IPS-18a (cell line): ENCODE data around the gene BOC.

Source experiments
- H3K27ac ChIP-seq: one replicate; pipeline ENCODE4 v1.5.1; 2013; ENCODE audit warnings: low read length
- H3K27me3 ChIP-seq: one replicate; pipeline ENCODE4 v1.6.1; 2013; ENCODE audit warnings: mild to moderate bottlenecking, low read length; ENCODE audit not compliant: control insufficient read depth, insufficient read depth
- H3K36me3 ChIP-seq: one replicate; pipeline ENCODE4 v1.6.1; 2013; ENCODE audit warnings: low read depth, low read length; ENCODE audit not compliant: control insufficient read depth
- H3K4me1 ChIP-seq: one replicate; pipeline ENCODE4 v1.6.1; 2013; ENCODE audit warnings: low read depth, low read length; ENCODE audit not compliant: control insufficient read depth
- H3K4me3 ChIP-seq: one replicate; pipeline ENCODE4 v1.5.1; 2013; ENCODE audit warnings: low read length
- H3K9ac ChIP-seq: one replicate; pipeline ENCODE4 v1.6.1; 2013; ENCODE audit warnings: mild to moderate bottlenecking, low read length, moderate library complexity
- H3K9me3 ChIP-seq: one replicate; pipeline ENCODE4 v1.6.1; 2013; ENCODE audit warnings: low read depth, low read length; ENCODE audit not compliant: control insufficient read depth

The BOC gene

DNA sequence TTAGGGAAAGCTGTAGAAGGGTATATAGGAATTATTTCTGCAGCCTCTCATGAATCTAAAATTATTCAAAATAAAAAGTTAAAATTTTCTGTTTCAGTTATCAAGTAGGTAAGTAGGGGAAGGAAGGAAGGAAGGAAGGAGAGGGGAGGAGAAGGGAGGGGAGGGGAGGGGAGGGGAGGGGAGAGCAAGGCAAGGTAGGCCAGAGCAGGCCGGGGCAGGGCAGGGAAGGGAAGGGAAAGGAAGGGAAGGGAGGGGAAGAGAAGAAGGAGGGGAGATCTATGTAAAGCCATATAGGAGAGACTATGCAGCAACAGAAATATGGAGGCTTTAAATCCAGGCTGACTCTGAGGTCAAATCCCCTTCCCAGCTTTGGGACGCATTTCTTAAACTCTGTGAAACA is 38.3 kb upstream of the BOC start:
- Histone ChIP-seq H3K9me3 (no peaks in the 10 kb centered on the region), H3K27me3 (no peaks in the 10 kb centered on the region)

DNA sequence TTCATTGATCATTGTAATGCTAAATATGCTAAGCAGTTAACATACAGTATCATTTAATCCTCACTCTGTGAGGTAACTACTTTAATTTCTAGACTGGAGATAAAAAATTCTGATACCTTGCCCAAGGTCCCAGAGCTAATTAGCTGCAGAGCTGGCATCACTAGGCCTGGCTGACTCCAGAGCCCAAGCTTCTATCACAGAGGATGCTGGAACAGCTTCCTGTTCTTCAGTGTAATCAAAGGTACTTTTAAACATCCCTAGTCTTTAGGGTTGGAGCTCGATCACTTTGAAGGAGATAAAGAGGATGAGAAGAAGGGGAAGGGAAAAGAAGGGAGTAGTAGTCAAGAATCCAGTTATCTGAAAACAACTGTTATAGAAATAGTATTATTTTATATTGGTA is 37.1 kb upstream of the BOC start:
- H3K36me3 ChIP-seq = no peaks in the 10 kb centered on the region
- H3K9me3 ChIP-seq = no peaks in the 10 kb centered on the region
- no peak overlapping the region for H3K4me3 ChIP-seq
- H3K27me3 ChIP-seq = no peaks in the 10 kb centered on the region
- peaks cover 4% of the 10 kb centered on the region for H3K4me1 ChIP-seq
- no peak overlapping the region for H3K27ac ChIP-seq
- no peak overlapping the region for H3K9ac ChIP-seq

More for the DNA sequence above, 38.3 kb upstream of the BOC start:
- H3K27ac ChIP-seq = no peak overlapping the region
- H3K36me3 ChIP-seq = no peaks in the 10 kb centered on the region
- no peak overlapping the region for H3K4me3 ChIP-seq
- H3K4me1 ChIP-seq = peaks cover 4% of the 10 kb centered on the region
- no peak overlapping the region for H3K9ac ChIP-seq

DNA sequence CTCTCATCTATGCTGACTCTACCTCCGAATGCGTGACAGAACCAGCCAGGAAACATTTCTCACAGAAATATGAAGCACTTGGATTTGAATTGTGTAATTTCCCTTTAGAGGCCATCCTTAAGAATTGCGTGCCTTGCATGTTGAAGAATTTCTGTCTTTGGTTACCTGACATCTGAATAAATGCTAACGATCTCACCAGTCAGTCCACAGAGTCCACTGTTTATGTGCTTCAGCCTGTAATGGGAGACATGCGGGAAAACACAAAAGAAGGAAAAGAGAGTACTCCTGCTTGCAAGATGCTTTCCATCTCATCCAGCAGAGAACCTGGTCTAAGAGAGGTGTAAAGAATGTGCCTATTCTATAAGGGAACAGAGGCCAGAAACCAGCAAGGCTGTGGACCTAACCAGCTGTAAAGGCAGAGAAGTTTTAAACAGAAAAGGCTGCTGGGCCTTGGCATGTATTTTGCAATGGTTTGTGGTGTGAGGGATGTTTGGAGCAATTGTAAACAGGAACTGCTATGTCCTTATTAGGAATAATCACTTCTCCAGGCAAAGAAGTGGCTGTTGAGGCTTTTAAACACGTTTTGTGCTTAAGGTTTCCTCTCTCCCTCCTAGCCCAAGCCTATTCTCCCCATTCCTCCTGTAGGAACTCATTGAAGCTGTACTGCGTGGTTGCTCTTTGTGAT is 36.4 kb upstream of the BOC start:
- Histone ChIP-seq H3K36me3 (no peaks in the 10 kb centered on the region), H3K27me3 (no peaks in the 10 kb centered on the region), H3K9me3 (no peaks in the 10 kb centered on the region), H3K9ac (no peak overlapping the region), H3K4me3 (no peak overlapping the region), H3K27ac (no peak overlapping the region), H3K4me1 (peaks cover 4% of the 10 kb centered on the region)

DNA sequence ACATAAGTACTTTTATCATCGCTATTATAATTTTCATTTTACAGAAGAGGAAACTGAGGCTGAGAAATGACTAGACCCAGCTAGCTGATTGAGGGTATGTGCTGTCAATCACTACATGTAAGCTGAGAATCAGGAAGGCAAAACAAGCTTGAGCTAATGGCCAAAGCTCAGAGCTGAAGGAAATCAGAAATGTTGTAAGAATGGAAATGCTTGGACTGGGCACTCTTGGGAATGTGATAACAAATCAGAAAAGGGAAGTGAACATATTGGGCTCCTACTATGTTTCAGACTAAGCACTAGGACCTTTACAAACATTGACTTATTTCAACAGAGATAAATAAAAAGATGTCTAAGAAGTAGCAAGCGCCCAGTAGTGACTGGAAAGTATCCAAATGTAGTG is 33.8 kb upstream of the BOC start:
- Histone ChIP-seq H3K4me1 (peaks cover 13% of the 10 kb centered on the region), H3K36me3 (no peaks in the 10 kb centered on the region), H3K9me3 (no peaks in the 10 kb centered on the region), H3K27me3 (no peaks in the 10 kb centered on the region), H3K27ac (no peak overlapping the region), H3K4me3 (no peak overlapping the region), H3K9ac (no peak overlapping the region)

DNA sequence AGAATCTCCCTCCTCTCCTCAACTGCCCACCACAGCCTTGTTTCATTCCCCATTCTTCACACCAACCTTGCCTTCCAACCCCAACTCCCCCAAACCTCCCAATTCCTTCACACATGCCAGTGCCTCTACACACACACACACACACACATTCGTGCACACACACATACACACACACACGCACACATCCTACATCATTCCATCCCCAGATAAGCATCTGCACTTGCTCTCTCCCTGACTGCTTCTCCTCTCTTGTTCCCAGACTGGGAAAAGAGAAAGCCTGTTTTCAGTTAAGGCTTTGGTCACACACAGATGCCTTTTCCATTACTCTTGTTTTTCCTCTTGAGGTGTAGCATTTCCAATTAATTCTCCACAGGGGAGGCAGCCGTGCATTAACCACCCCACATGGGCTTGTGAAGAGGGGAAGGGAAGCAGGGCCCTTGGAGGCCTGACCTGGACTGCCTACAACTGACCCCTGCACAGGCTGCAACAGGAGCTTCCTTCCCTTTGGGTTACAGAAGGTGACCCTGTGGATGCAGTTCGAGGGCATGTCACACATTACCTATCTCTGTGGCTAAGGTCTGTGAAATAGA is 32.0 kb upstream of the BOC start:
- peaks cover 9% of the 10 kb centered on the region for H3K4me1 ChIP-seq
- H3K27me3 ChIP-seq = no peaks in the 10 kb centered on the region
- no peak overlapping the region for H3K27ac ChIP-seq
- no peaks in the 10 kb centered on the region for H3K36me3 ChIP-seq
- no peak overlapping the region for H3K9ac ChIP-seq
- no peak overlapping the region for H3K4me3 ChIP-seq
- no peaks in the 10 kb centered on the region for H3K9me3 ChIP-seq

GRCh38 chr3:113183748-113184661 is 27.4 kb upstream of the BOC start:
- H3K27ac ChIP-seq = no peak overlapping the region
- no peaks in the 10 kb centered on the region for H3K9me3 ChIP-seq
- H3K27me3 ChIP-seq = no peaks in the 10 kb centered on the region
- H3K36me3 ChIP-seq = no peaks in the 10 kb centered on the region
- H3K9ac ChIP-seq = no peak overlapping the region
- no peak overlapping the region for H3K4me3 ChIP-seq
- peaks cover 8% of the 10 kb centered on the region for H3K4me1 ChIP-seq

GRCh38 chr3:113185194-113185835 is 26.0 kb upstream of the BOC start:
- Histone ChIP-seq H3K9ac (no peak overlapping the region), H3K27ac (no peak overlapping the region), H3K4me1 (peaks cover 6% of the 10 kb centered on the region), H3K9me3 (no peaks in the 10 kb centered on the region), H3K27me3 (no peaks in the 10 kb centered on the region), H3K36me3 (no peaks in the 10 kb centered on the region), H3K4me3 (no peak overlapping the region)

DNA sequence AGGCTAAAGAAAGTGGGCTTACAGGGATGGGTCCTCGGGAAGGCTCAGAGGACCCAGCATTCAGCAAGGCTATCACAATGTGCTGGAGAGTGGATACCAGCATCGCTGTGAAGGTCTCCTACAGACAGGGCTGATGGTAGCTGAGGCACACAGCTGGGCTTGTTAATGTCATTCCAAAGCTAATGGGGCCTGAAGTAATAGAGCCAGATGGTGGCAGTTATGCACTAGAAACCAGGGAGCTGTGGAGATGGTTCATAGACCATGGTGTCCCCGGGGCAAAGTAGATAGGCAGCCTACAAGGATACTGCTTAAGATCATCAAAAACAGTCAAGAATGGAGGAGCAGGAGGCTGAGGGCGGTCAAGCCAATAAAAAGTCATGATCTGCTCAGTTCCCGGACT is 24.8 kb upstream of the BOC start:
- Histone ChIP-seq H3K9ac (no peak overlapping the region), H3K36me3 (no peaks in the 10 kb centered on the region), H3K4me3 (no peak overlapping the region), H3K4me1 (no peaks in the 10 kb centered on the region), H3K9me3 (no peaks in the 10 kb centered on the region), H3K27ac (no peak overlapping the region), H3K27me3 (no peaks in the 10 kb centered on the region)

DNA sequence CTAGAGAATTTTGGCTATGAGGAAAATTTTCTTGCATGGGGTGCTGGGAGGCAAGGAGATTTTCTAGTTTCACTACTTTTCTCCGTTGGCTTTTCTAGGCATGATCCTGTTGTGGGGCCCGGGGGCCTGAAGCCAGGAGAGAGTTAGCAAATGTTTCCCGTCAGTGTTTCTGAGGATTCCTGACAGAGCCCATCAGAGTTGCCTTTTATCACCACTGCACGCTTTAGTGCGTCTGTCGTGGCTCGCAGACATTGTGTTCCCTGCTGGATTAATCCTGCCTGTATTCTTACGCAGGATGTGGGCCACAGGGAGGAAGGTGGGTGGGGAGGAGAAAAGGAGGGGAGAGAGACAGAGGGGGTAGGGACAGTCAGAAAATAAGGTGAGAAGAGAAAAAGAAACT is 18.1 kb upstream of the BOC start:
- Histone ChIP-seq H3K9me3 (no peaks in the 10 kb centered on the region), H3K36me3 (no peaks in the 10 kb centered on the region)

DNA sequence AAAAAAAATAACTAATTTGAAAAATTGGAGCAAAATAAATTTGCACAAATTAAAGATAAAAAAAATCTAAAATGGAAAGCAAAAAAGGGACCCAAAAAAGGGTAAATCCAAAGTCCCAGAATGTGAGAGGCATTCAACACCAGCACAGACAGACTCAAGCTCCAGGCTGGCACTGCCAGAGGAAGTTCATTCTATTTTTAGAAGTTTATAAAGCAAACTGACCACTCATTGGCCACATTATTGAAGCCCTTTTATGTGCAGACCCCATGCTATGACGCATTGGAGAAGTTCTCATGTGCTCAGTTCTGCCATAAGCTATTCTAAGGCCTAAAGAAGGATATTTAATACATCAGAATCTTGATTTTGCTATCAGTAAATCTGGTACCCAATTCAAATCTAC is 17.6 kb upstream of the BOC start:
- Histone ChIP-seq H3K9ac (no peak overlapping the region), H3K4me3 (no peak overlapping the region), H3K27ac (no peak overlapping the region), H3K27me3 (no peaks in the 10 kb centered on the region), H3K36me3 (no peaks in the 10 kb centered on the region), H3K4me1 (peaks cover 20% of the 10 kb centered on the region), H3K9me3 (no peaks in the 10 kb centered on the region)

More for the DNA sequence above, 18.1 kb upstream of the BOC start:
- Histone ChIP-seq H3K27me3 (no peaks in the 10 kb centered on the region), H3K4me3 (no peak overlapping the region), H3K4me1 (peaks cover 20% of the 10 kb centered on the region), H3K27ac (no peak overlapping the region), H3K9ac (no peak overlapping the region)

DNA sequence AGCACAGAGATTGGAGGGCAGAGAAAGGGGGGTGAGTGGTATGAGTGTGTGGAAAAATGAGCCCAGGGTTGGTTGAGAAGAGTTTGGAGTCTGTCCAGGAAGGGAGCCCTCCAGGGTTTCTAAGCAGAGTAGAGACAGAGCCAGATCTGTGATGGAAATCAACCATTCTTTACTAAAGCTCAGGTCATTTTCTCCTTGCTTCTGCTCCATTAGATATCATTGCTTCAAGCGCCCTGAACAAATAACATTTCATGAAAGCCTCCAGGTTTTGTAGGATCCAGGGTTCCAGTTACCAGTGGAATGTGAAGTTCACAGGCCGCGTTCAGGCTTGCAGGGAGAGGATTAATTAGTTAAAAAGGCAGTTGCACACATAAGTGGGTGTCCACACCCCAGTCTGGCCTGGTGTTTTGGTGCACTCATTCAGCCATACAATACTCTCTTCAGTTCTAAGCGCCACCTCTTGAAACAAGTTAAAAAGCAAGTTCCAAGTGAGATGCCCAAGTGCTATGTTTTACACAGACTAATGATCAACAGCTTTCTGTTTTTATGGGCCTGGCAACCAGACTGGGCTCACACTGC is 16.4 kb upstream of the BOC start:
- Histone ChIP-seq H3K9ac (no peak overlapping the region), H3K4me1 (peaks cover 20% of the 10 kb centered on the region), H3K27me3 (no peaks in the 10 kb centered on the region), H3K4me3 (no peak overlapping the region), H3K9me3 (no peaks in the 10 kb centered on the region), H3K27ac (no peak overlapping the region), H3K36me3 (no peaks in the 10 kb centered on the region)
